Left cardiac atrium (tissue), 4 donors: ENCODE results near the gene LRRC75A. TPM values are rescaled to one million over a fixed set of nuclear protein-coding genes. Genes with fewer than 3 reads are reported as not detected.
A peak's percentile ranks its signal among the peaks of the same experiment; 100 is the strongest.
"Not testable (repeated sequence)": the region's sequence is repeated elsewhere in the genome, so short reads cannot be mapped to it uniquely, and the experiment has no call there.

Experiments used
- ATAC-seq, 2 donors: fragments of 200-7000 bp; cut with Tn5 transposase; one replicate each; pipeline ENCODE4 v1.9.1; 2020; ENCODE audit warnings: mild to moderate bottlenecking in 2 of 2, moderate library complexity in 2 of 2
- DNase-seq: peaks from one replicate; pipeline ENCODE4 v3.0.0-alpha.2; 2020
- intact Hi-C, 2 donors: fragments of 100-400 bp; cut with DNase I; formaldehyde crosslinking; loops; one replicate each; pipeline versions ENCODE4 v1.14.1 to v1.15.1; 2022 to 2023
- long read RNA-seq: library from polyadenylated mRNA; unstranded; transcript quantifications from one replicate; pipeline ENCODE4 v2.0.0, GENCODE V29; 2021
- total RNA-seq, 2 donors: library from RNA; stranded (reverse); fragmentation: NEBNext Ultra II Directional; extraction: Animal tissue kit (Norgen Biotek cat#: 25700); gene quantifications; one replicate each; pipeline ENCODE4 v1.2.1, GENCODE V29; 2021
- donor health status: DM: no; HTN: yes; CAD: no.
- donor health status: DM: no; HTN: yes; CAD: no; lungs with severe emphysema.
- donor health status: DM: yes; HTN: yes; CAD: no.
- donor health status: Dilated cardiomyopathy.

The LRRC75A gene
- total RNA-seq, result under 1 TPM; 0.60 to 0.91 TPM
- long read RNA-seq, partial matches to known transcripts, result 0 of 7 reads
- long read RNA-seq, other reads (novel, unspliced or antisense), result 7 of 7 reads

- intact Hi-C loops, result no loop called here
- DNase-seq (peak; percentile 43), ATAC-seq (peak; percentile 88 to 93)
Observed at GRCh38 chr17:16491703-16492612, at the start of gene LRRC75A. Gene LRRC75A (minus strand): TSS chr17:16492193. CDS start chr17:16491990, 203 bp downstream.

GRCh38 chr17:16537130-16537458, 45.1 kb upstream of the LRRC75A start:
- ATAC-seq (no peak), DNase-seq (no peak)
- intact Hi-C loops, result loop anchor here (2.0 to 10.0 kb wide), 2 partner anchors 48 to 52 kb away; no protein-coding TSS in a partner anchor

GRCh38 chr17:16534236-16534635, 42.2 kb upstream of the LRRC75A start:
- no peak for DNase-seq

GRCh38 chr17:16529906-16530305, 37.9 kb upstream of the LRRC75A start:
- no peak for ATAC-seq
- intact Hi-C loops, result loop anchor here in 1 of 2 donors (10.0 kb wide), 1 partner anchor 55 kb away; no protein-coding TSS in a partner anchor
- DNase-seq, result no peak

More at GRCh38 chr17:16534236-16534635, 42.2 kb upstream of the LRRC75A start:
- intact Hi-C loops, result loop anchor here in 1 of 2 donors (10.0 kb wide), 1 partner anchor 51 kb away; no protein-coding TSS in a partner anchor
- no peak for ATAC-seq

GRCh38 chr17:16527298-16527697, 35.3 kb upstream of the LRRC75A start:
- ATAC-seq (no peak), DNase-seq (no peak)
- intact Hi-C loops, result no loop called here

GRCh38 chr17:16525556-16525955, 33.6 kb upstream of the LRRC75A start:
- intact Hi-C loops, DNase-seq, ATAC-seq: not testable (repeated sequence)

GRCh38 chr17:16521070-16521727, 29.2 kb upstream of the LRRC75A start:
- intact Hi-C loops, result loop anchor here (1.0 to 5.0 kb wide), 3 partner anchors 68 to 159 kb away; no protein-coding TSS in a partner anchor
- peak; percentile 88 to 94 for ATAC-seq
- DNase-seq, result peak; percentile 71

GRCh38 chr17:16519021-16519420, 27.0 kb upstream of the LRRC75A start:
- intact Hi-C loops, result no loop called here
- ATAC-seq, result no peak
- no peak for DNase-seq

- no peak for ATAC-seq
- DNase-seq, result no peak
- intact Hi-C loops, result no loop called here
Observed at GRCh38 chr17:16517477-16517876, 25.5 kb upstream of the LRRC75A start.

- peak; percentile 72 to 91 for ATAC-seq
- peak; percentile 53 for DNase-seq
- intact Hi-C loops, result no loop called here
Observed at GRCh38 chr17:16516594-16517051, 24.6 kb upstream of the LRRC75A start.

GRCh38 chr17:16515933-16516332, 23.9 kb upstream of the LRRC75A start:
- intact Hi-C loops, result no loop called here
- ATAC-seq, result no peak
- DNase-seq, result no peak

GRCh38 chr17:16513873-16514272, 21.9 kb upstream of the LRRC75A start:
- intact Hi-C loops, result no loop called here
- ATAC-seq (no peak), DNase-seq (no peak)

GRCh38 chr17:16512011-16512410, 20.0 kb upstream of the LRRC75A start:
- ATAC-seq (no peak), DNase-seq (no peak)
- intact Hi-C loops, result no loop called here

GRCh38 chr17:16511593-16511992, 19.6 kb upstream of the LRRC75A start:
- DNase-seq (no peak), ATAC-seq (no peak)
- intact Hi-C loops, result no loop called here

GRCh38 chr17:16507918-16508533, 16.0 kb upstream of the LRRC75A start:
- DNase-seq, result no peak
- intact Hi-C loops, result no loop called here
- no peak for ATAC-seq

- DNase-seq (no peak), ATAC-seq (no peak)
- intact Hi-C loops, result no loop called here
Observed at GRCh38 chr17:16506188-16506587, 14.2 kb upstream of the LRRC75A start.

GRCh38 chr17:16504984-16505383, 13.0 kb upstream of the LRRC75A start:
- intact Hi-C loops, result no loop called here
- DNase-seq (no peak), ATAC-seq (no peak)

- DNase-seq (no peak), ATAC-seq (no peak)
- intact Hi-C loops, result no loop called here
Observed at GRCh38 chr17:16496820-16497489, 5.0 kb upstream of the LRRC75A start.
